HFF-Myc (cell line): Measurements from ENCODE around the gene STK24.

ENCODE experiments used
- DNase-seq: peaks from one replicate; pipeline ENCODE4 v3.0.0-alpha.2; 2011; ENCODE audit warnings: low read depth; ENCODE audit errors: extremely low read depth
- H3K4me3 ChIP-seq: replicated peaks from 2 replicates; pipeline ENCODE4 v1.5.1; 2011; ENCODE audit warnings: low read depth, mild to moderate bottlenecking, control low read depth, low read length
- CTCF ChIP-seq: IDR thresholded peaks from 2 replicates; pipeline ENCODE4 v1.5.1; 2012; ENCODE audit warnings: mild to moderate bottlenecking, low read depth, low read length, control low read depth; ENCODE audit errors: missing control alignments

The STK24 gene

GRCh38 chr13:98482476-98483444 lies 94.1 kb downstream of the STK24 start:
- H3K4me3 ChIP-seq: no peak overlapping the region
- no peak for DNase-seq
- no peak for TF ChIP-seq CTCF

GRCh38 chr13:98480915-98481877 lies 95.7 kb downstream of the STK24 start:
- TF ChIP-seq CTCF: no peak
- DNase-seq: no peak
- H3K4me3 ChIP-seq: no peak overlapping the region

DNA sequence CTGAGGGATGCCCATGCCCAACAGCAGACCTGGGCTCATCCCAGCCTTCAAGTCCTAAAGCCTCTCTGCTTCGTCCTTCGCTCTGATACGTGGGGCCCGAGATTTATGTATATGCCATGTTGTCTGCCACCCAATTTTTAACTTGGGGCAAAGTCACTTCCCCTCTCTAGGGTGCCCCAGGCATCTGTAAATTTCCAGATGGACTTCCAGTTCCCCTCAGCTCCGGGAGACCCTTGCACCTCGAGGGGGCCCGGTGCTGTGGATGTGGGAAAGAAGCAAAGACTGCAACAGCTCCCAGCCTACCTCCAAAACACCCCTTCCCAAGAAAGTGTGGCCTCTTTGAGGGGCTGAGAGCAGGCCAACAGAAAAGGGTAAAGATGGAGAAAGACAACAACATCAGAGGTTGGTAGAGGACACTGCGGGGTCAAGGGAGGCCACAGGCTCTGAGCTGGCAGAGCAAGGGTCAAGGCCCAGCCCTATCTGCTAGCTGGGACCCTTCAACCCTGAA lies 97.4 kb downstream of the STK24 start:
- TF ChIP-seq CTCF: no peak
- no peak overlapping the region for H3K4me3 ChIP-seq
- DNase-seq: no peak

DNA sequence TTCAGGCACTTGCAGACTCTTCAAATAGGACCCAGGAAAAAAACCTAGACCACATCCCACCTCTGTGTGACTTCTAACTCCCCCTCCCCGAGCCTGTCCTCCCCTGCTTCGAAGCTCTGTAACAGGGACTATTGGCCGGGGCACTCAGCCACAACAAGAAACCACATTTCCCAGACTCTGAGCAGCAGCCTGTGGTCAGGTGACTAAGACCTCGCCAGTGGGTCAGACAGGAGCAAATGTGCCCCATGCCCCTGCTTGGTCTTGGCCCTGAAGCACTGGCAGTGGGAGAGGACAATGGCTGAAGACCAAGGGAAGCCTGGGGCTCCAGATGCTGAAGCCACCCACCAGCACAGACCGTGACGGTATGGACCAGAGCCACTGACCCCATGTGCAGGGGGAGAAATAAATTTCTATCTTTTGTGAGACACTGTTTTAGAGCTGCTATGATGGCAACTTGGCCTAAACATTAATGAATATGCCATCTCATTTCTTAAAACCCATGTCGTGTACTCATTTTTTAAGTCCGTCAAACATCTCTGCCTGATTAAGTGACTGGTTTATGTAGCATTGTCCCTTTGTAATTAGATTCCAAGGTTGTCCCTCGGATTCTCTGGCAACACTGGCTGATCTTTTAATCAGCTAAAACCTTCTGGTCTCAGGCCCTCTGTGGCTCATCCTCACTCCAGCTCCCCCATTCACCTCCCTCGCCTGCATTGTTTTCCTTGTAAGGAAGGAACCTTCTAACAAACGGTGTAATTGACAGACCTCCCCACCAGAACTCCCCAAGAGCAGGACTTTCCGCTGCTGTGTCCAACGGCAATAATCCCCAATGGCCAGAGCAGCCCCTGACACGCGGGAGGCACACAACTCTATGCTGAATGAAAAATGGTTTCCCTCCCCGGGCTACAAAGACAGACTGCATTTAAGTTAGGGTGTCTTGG lies 98.4 kb downstream of the STK24 start:
- DNase-seq: no peak

GRCh38 chr13:98476538-98476966 lies 100.4 kb downstream of the STK24 start:
- H3K4me3 ChIP-seq: 0 out of 2 replicates have a peak overlapping the region, but pooled peaks have one; percentile 15
- no peak for TF ChIP-seq CTCF
- peak; percentile 84 for DNase-seq

More for the DNA sequence above, 98.4 kb downstream of the STK24 start:
- TF ChIP-seq CTCF: no peak
- no peak overlapping the region for H3K4me3 ChIP-seq
